ENCODE results near the gene C4orf36.
"Not testable (repeated sequence)": the region's sequence is repeated elsewhere in the genome, so short reads cannot be mapped to it uniquely, and the experiment has no call there.

The C4orf36 gene

GRCh38 chr4:86878640-86879039 lies 13.6 kb downstream of the C4orf36 start:
- Histone ChIP-seq H3K36me3 (ENCODE audit: control insufficient read depth, insufficient read depth, low read length) (no peaks in the 10 kb centered on the region), H3K4me3 (replicated peaks; ENCODE audit: low read depth, low read length) (no peak overlapping the region), H3K27me3 (replicated peaks; ENCODE audit: control insufficient read depth, insufficient read depth, low read length) (no peaks in the 10 kb centered on the region; the same call in 1 of the 2 replicates)
- DNase-seq (ENCODE audit: extremely low read depth, insufficient read length), result no peak
- TF ChIP-seq, protein P1, sequence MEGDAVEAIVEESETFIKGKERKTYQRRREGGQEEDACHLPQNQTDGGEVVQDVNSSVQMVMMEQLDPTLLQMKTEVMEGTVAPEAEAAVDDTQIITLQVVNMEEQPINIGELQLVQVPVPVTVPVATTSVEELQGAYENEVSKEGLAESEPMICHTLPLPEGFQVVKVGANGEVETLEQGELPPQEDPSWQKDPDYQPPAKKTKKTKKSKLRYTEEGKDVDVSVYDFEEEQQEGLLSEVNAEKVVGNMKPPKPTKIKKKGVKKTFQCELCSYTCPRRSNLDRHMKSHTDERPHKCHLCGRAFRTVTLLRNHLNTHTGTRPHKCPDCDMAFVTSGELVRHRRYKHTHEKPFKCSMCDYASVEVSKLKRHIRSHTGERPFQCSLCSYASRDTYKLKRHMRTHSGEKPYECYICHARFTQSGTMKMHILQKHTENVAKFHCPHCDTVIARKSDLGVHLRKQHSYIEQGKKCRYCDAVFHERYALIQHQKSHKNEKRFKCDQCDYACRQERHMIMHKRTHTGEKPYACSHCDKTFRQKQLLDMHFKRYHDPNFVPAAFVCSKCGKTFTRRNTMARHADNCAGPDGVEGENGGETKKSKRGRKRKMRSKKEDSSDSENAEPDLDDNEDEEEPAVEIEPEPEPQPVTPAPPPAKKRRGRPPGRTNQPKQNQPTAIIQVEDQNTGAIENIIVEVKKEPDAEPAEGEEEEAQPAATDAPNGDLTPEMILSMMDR (IDR thresholded peaks at IDR 0.05; ENCODE audit: insufficient read depth, low read length, poor library complexity, severe bottlenecking), result no peak

GRCh38 chr4:86876894-86877685 lies 15.1 kb downstream of the C4orf36 start:
- TF ChIP-seq, protein P1 (IDR thresholded peaks at IDR 0.05; ENCODE audit: insufficient read depth, low read length, poor library complexity, severe bottlenecking), result no peak
- Histone ChIP-seq H3K4me3 (replicated peaks; ENCODE audit: low read depth, low read length) (no peak overlapping the region), H3K36me3 (ENCODE audit: control insufficient read depth, insufficient read depth, low read length) (no peaks in the 10 kb centered on the region), H3K27me3 (replicated peaks; ENCODE audit: control insufficient read depth, insufficient read depth, low read length) (no peaks in the 10 kb centered on the region; the same call in 1 of the 2 replicates)
- DNase-seq (ENCODE audit: extremely low read depth, insufficient read length), result no peak

GRCh38 chr4:86875436-86875835 lies 16.8 kb downstream of the C4orf36 start:
- not testable (repeated sequence) for H3K36me3 ChIP-seq (ENCODE audit: control insufficient read depth, insufficient read depth, low read length); DNase-seq (ENCODE audit: extremely low read depth, insufficient read length); H3K4me3 ChIP-seq (replicated peaks; ENCODE audit: low read depth, low read length); H3K27me3 ChIP-seq (replicated peaks; ENCODE audit: control insufficient read depth, insufficient read depth, low read length)

- Histone ChIP-seq H3K36me3 (ENCODE audit: control insufficient read depth, insufficient read depth, low read length) (no peaks in the 10 kb centered on the region), H3K27me3 (replicated peaks; ENCODE audit: control insufficient read depth, insufficient read depth, low read length) (no peaks in the 10 kb centered on the region; the same call in 1 of the 2 replicates), H3K4me3 (replicated peaks; ENCODE audit: low read depth, low read length) (no peak overlapping the region)
- TF ChIP-seq, protein P1 (IDR thresholded peaks at IDR 0.05; ENCODE audit: insufficient read depth, low read length, poor library complexity, severe bottlenecking), result no peak
- DNase-seq (ENCODE audit: extremely low read depth, insufficient read length), result no peak
Measured at GRCh38 chr4:86872135-86872534, 20.1 kb downstream of the C4orf36 start.

DNA sequence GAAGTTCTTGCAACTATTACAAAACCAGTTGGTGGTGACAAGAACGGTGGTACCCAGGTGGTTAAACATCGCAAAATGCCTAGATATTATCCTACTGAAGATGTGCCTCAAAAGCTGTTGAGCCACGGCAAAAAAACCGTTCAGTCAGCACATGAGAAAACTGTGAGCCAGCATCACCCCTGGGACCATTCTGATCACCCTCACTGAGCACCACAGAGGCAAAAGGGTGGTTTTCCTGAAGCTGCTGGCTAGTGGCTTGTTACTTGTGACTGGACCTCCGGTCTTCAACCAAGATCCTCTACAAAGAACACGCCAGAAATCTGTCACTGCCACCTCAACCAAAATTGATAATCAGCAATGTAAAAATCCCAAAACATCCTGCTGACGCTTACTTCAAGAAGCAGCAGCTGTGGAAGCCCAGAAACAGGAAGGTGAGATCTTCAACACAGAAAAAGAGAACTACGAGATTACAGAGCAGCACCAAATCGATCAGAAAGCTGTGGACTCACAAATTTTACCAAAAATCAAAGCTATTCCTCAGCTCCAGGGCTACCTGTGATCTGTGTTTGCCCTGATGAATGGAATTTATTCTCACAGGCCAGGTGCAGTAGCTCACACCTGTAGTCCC lies 21.7 kb downstream of the C4orf36 start:
- Histone ChIP-seq H3K4me3 (replicated peaks; ENCODE audit: low read depth, low read length) (no peak overlapping the region), H3K27me3 (replicated peaks; ENCODE audit: control insufficient read depth, insufficient read depth, low read length) (no peaks in the 10 kb centered on the region; the same call in 1 of the 2 replicates), H3K36me3 (ENCODE audit: control insufficient read depth, insufficient read depth, low read length) (no peaks in the 10 kb centered on the region)
- DNase-seq (ENCODE audit: extremely low read depth, insufficient read length), result no peak
- TF ChIP-seq, protein P1 (IDR thresholded peaks at IDR 0.05; ENCODE audit: insufficient read depth, low read length, poor library complexity, severe bottlenecking), result no peak

GRCh38 chr4:86857341-86858052 lies 34.7 kb downstream of the C4orf36 start:
- Histone ChIP-seq H3K36me3 (ENCODE audit: control insufficient read depth, insufficient read depth, low read length) (no peaks in the 10 kb centered on the region), H3K27me3 (replicated peaks; ENCODE audit: control insufficient read depth, insufficient read depth, low read length) (no peaks in the 10 kb centered on the region), H3K4me3 (replicated peaks; ENCODE audit: low read depth, low read length) (no peak overlapping the region)
- TF ChIP-seq, protein P1 (IDR thresholded peaks at IDR 0.05; ENCODE audit: insufficient read depth, low read length, poor library complexity, severe bottlenecking), result no peak
- DNase-seq (ENCODE audit: extremely low read depth, insufficient read length), result no peak

Data from GM06990 (cell line).